ENCODE data around the gene NR2F1-AS1.

Gene NR2F1-AS1

DNA sequence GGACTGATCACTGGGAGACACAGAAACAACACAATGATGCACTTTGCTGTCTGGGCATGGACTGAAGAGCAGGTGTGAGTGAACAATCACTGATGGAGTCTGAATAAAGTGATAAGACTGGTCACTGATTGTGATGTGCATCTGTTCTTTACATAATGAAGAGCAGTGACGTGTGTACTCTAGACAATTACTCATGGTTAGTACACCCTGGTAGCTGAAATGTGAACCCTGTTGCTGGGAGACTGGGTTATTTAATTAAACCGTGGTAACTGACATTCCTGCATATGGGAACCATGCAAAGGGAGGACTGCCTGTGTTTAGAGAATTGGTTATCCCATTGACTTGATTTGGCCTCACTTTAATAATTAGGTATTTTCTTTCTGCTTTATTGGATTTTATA lies 202.9 kb downstream of the NR2F1-AS1 start:
- DNase-seq: no peak

DNA sequence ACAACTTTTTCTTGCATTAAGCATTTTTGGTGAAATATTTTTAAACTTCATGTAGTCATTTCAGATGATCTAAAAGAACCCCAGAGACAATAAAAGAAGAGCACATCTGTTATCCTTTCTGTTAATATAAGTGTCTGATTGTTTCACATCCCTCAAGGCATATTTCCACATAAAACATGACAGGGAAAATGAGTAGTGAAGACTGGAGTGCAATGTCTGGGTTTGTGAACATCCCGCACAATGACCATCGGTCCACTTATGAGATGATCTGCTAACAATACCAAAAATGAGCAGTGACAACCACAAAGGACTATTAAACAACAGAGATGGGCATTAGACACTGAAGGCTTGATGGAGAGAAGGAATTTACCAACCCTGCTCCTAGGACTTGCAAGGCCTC lies 209.1 kb downstream of the NR2F1-AS1 start:
- DNase-seq: no peak

DNA sequence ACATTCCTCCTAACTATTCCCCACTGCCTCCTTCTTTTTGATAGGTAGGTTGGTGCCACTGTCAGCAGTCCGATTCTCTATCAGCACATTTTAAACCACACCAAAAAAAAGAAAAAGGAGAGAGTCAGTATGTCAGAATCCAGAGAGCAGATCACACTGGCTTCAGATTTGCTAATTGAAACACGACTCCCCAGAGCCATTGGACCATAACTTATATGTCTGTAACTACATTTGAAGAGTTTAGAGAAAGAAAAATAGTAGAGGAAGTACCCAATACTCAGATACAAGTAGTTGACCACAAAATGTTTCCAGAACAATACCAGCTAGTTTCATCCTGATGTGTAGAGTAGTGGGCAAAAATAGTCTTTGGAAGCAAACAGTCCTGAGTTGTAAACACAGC lies 216.6 kb downstream of the NR2F1-AS1 start:
- no peak for DNase-seq

DNA sequence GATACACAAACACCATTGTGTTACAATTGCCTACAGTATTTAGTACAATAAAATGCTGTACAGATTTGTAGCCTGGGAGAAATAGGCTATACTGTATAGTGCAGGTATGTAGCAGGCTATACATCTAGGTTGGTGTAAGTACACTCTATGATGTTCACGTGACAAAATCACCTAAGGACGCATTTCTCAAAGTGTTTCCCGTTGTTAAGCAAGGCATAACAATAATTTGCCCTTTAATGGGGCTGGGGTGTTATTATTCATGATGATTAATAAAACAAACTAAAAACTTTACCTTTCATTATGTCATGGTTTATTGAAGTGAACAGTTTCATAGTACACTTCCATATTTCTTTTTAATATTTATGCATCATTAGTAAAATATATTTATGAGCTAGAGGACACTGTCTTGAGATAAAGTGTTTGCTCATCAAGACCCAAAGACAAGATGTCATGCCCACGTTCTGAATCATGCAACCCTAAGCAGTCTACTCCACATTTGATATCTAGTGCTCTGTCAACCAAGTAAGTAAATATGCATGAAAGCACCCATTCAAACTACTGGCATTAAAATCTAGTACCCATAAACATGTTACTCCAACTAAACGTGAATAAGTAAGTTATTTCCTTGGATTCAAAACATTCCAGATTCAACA lies 220.5 kb downstream of the NR2F1-AS1 start:
- DNase-seq: no peak

DNA sequence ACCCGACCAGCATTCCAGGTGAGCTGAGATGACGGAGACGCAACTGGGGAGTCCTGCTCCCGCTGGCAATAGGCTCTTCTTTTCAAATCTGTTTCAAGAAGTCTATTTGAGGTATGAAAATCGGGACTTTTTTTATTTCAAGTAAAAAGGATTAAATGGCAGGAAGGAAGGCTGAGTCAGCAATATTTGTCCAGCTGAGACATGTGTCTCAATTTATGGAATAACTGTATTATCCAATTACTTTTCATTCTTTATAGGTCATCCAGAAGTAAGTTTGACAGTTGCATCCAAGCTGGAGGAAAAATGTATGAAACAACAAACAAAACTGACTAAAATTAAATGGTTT lies 221.1 kb downstream of the NR2F1-AS1 start:
- DNase-seq: no peak
